IMR-90 (cell line): ENCODE results near the gene UGT1A3. TPM values are rescaled to one million over a fixed set of nuclear protein-coding genes. Genes with fewer than 3 reads are reported as not detected.
"Not testable (repeated sequence)": the region's sequence is repeated elsewhere in the genome, so short reads cannot be mapped to it uniquely, and the experiment has no call there.

ENCODE experiments used
- ATAC-seq: fragments of 200-7000 bp; cut with Tn5 transposase; 2 replicates; pipeline ENCODE4 v1.9.1; 2020; ENCODE audit warnings: low read depth, mild to moderate bottlenecking, moderate library complexity
- BruUV-seq: library from RNA; stranded (reverse); fragments of 400-500 nt; replicated peaks from 2 replicates; lab custom pipeline; 2021; lab: Mats Ljungman, UMichigan
- CTCF ChIA-PET: fragments of 300-600 bp; formaldehyde crosslinking; extraction: SDS; loops from one replicate; lab custom pipeline; 2021; ENCODE audit warnings: antibody characterized with exemption; lab: Yijun Ruan, JAX
- POLR2A ChIA-PET: fragments of 300-600 bp; sonication (Branson Sonifier 250); formaldehyde crosslinking; loops from one replicate; lab custom pipeline; 2022; ENCODE audit warnings: antibody characterized with exemption; ENCODE audit not compliant: unreplicated experiment; lab: Charles Lee
- DNase-seq: peaks from one replicate; pipeline ENCODE4 v3.0.0; 2013
- H2AFZ ChIP-seq: replicated peaks from 2 replicates; pipeline ENCODE3; 2013; ENCODE audit warnings: low read length, mild to moderate bottlenecking; ENCODE audit not compliant: poor library complexity
- H2AK5ac ChIP-seq: 2 replicates; pipeline ENCODE4 v1.6.1; 2013; ENCODE audit warnings: low read depth, low read length, inconsistent platforms
- H2AK9ac ChIP-seq: replicated peaks from 2 replicates; pipeline ENCODE3; 2013; ENCODE audit warnings: mild to moderate bottlenecking, low read depth, low read length, moderate library complexity; ENCODE audit not compliant: poor library complexity
- H2BK120ac ChIP-seq: 2 replicates; pipeline ENCODE4 v1.6.1; 2013; ENCODE audit warnings: low read depth, low read length, inconsistent platforms
- H2BK15ac ChIP-seq: 3 replicates; pipeline ENCODE4 v1.6.1; 2013; ENCODE audit warnings: low read depth, low read length, inconsistent platforms
- H2BK20ac ChIP-seq: 2 replicates; pipeline ENCODE4 v1.6.1; 2013; ENCODE audit warnings: low read depth, mild to moderate bottlenecking, inconsistent platforms, low read length, moderate library complexity
- H2BK5ac ChIP-seq: 2 replicates; pipeline ENCODE4 v1.6.1; 2013; ENCODE audit warnings: mild to moderate bottlenecking, low read depth, low read length, inconsistent platforms; ENCODE audit not compliant: poor library complexity, severe bottlenecking
- H3K14ac ChIP-seq: replicated peaks from 2 replicates; pipeline ENCODE4 v1.6.1; 2013; ENCODE audit warnings: low read depth, low read length, inconsistent platforms
- H3K18ac ChIP-seq: 2 replicates; pipeline ENCODE4 v1.6.1; 2013; ENCODE audit warnings: low read depth, low read length, control low read depth
- H3K23ac ChIP-seq: 2 replicates; pipeline ENCODE4 v1.6.1; 2013; ENCODE audit warnings: low read depth, low read length, inconsistent platforms
- H3K27ac ChIP-seq: 2 replicates; pipeline ENCODE4 v1.5.1; 2013; ENCODE audit warnings: mild to moderate bottlenecking, control low read depth, low read length; ENCODE audit not compliant: insufficient read depth
- H3K27me3 ChIP-seq: 2 replicates; pipeline ENCODE4 v1.6.1; 2013; ENCODE audit warnings: low read length; ENCODE audit not compliant: control insufficient read depth, insufficient read depth
- H3K36me3 ChIP-seq: 2 replicates; pipeline ENCODE4 v1.6.1; 2013; ENCODE audit warnings: low read length, mixed read lengths; ENCODE audit not compliant: control insufficient read depth, insufficient read depth
- H3K4ac ChIP-seq: 2 replicates; pipeline ENCODE4 v1.6.1; 2013; ENCODE audit warnings: low read depth, low read length, inconsistent platforms
- H3K4me1 ChIP-seq: 2 replicates; pipeline ENCODE4 v1.6.1; 2013; ENCODE audit warnings: low read length, mixed read lengths; ENCODE audit not compliant: control insufficient read depth, insufficient read depth
- H3K4me2 ChIP-seq: 2 replicates; pipeline ENCODE4 v1.6.1; 2013; ENCODE audit warnings: low read depth, mild to moderate bottlenecking, control low read depth, low read length, moderate library complexity
- H3K4me3 ChIP-seq: 2 replicates; pipeline ENCODE4 v1.5.1; 2013; ENCODE audit warnings: low read depth, mild to moderate bottlenecking, control low read depth, low read length, moderate library complexity; ENCODE audit not compliant: insufficient read depth
- H3K56ac ChIP-seq: 2 replicates; pipeline ENCODE4 v1.6.1; 2013; ENCODE audit warnings: low read length, inconsistent platforms; ENCODE audit not compliant: insufficient read depth; ENCODE audit errors: extremely low read depth
- H3K79me1 ChIP-seq, 2 experiments: 2 replicates each; pipeline ENCODE4 v1.6.1; 2013; ENCODE audit warnings: low read length in 2 of 2, inconsistent platforms in 1 of 2, low read depth in 1 of 2
- H3K9ac ChIP-seq: 2 replicates; pipeline ENCODE4 v1.6.1; 2013; ENCODE audit warnings: low read depth, low read length, control low read depth
- H3K9me1 ChIP-seq: 2 replicates; pipeline ENCODE4 v1.6.1; 2013; ENCODE audit warnings: low read length, inconsistent platforms; ENCODE audit not compliant: insufficient read depth
- H3K9me3 ChIP-seq: 2 replicates; pipeline ENCODE4 v1.6.1; 2013; ENCODE audit warnings: low read length; ENCODE audit not compliant: control insufficient read depth, insufficient read depth
- H4K20me1 ChIP-seq: 2 replicates; pipeline ENCODE4 v1.6.1; 2013; ENCODE audit warnings: low read length, inconsistent platforms; ENCODE audit not compliant: insufficient read depth
- H4K5ac ChIP-seq: 2 replicates; pipeline ENCODE4 v1.6.1; 2013; ENCODE audit warnings: mild to moderate bottlenecking, low read depth, low read length, control low read depth
- H4K8ac ChIP-seq, 2 experiments: 2 replicates each; pipeline ENCODE4 v1.6.1; 2013; ENCODE audit warnings: low read depth in 2 of 2, low read length in 2 of 2, control low read depth in 1 of 2, inconsistent platforms in 1 of 2
- H4K91ac ChIP-seq: 2 replicates; pipeline ENCODE4 v1.6.1; 2013; ENCODE audit warnings: low read depth, low read length, inconsistent platforms; ENCODE audit not compliant: insufficient read depth
- WGBS, 2 experiments: methylation state at CpG; one replicate each; pipeline versions ENCODE4 v1.1.5 to v1.1.7; 2013; ENCODE audit warnings: missing lambda C conversion rate in 2 of 2; ENCODE audit not compliant: insufficient read length in 1 of 2; ENCODE audit errors: extremely low coverage in 2 of 2; 5-methylcytosine and 5-hydroxymethylcytosine counted together
- dilution Hi-C: fragments of 300-500 bp; cut with HindIII; formaldehyde crosslinking; loops from one replicate; pipeline ENCODE4 v1.14.3; 2018; ENCODE audit warnings: low sequenced_read_pairs; ENCODE audit not compliant: unreplicated experiment
- in situ Hi-C: fragments of 300-500 bp; cut with MboI; formaldehyde crosslinking; loops from 3 replicates; pipeline ENCODE4 v1.14.3; 2019; ENCODE audit warnings: low sequenced_read_pairs, inconsistent platforms, mixed read lengths
- intact Hi-C: fragments of 100-400 bp; cut with micrococcal nuclease; formaldehyde crosslinking; loops from 2 replicates; pipeline ENCODE4 v1.10.0; 2022
- polyA plus RNA-seq, 3 experiments: library from polyadenylated mRNA; depleted of rRNA; stranded (reverse); fragments of >200 nt; gene quantifications; 2 replicates each; pipeline ENCODE4 v1.2.3, GENCODE V29; 2012; ENCODE audit warnings: low replicate concordance in 1 of 3
- total RNA-seq: library from RNA; depleted of rRNA; stranded (reverse); fragments of >200 nt; gene quantifications from 2 replicates; pipeline ENCODE4 v1.2.3, GENCODE V29; 2012

The UGT1A3 gene
- total and polyA plus RNA-seq, 2 of the 4 experiments (the other 2 are of a cell fraction) = not detected

DNA sequence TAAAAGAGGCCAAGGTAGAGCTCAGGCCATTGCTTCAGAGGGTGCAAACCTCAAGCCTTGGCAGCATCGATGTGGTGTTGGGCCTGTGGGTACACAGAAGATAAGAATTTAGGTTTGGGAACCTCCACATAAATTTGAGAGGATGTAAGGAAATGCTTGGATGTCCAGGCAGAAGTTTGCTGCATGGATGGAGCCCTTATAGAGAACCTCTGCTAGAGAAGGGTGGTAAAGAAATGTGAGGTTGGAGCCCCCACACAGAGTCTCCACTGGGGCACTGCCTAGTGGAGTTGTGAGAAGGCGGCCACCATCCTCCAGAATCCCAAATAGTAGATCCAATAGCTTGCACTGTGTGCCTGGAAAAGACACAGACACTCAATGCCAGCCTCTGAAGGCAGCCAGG lies 21.8 kb downstream of the UGT1A3 start:
- H3K9me1 ChIP-seq, H3K9me3 ChIP-seq, H3K36me3 ChIP-seq, H4K20me1 ChIP-seq, H3K4ac ChIP-seq, H3K14ac ChIP-seq, H2BK5ac ChIP-seq, H3K9ac ChIP-seq, H3K4me3 ChIP-seq, BruUV-seq, H2BK20ac ChIP-seq, CTCF ChIA-PET, DNase-seq, in situ Hi-C loops, dilution Hi-C loops, H2BK120ac ChIP-seq, H3K23ac ChIP-seq, H3K4me2 ChIP-seq, H3K27me3 ChIP-seq, POLR2A ChIA-PET, H2BK15ac ChIP-seq, H3K56ac ChIP-seq, intact Hi-C loops, H3K4me1 ChIP-seq, H2AFZ ChIP-seq, ATAC-seq, H2AK5ac ChIP-seq, H4K8ac ChIP-seq, H3K27ac ChIP-seq, H3K79me1 ChIP-seq, H4K5ac ChIP-seq, H2AK9ac ChIP-seq, H4K91ac ChIP-seq, H3K18ac ChIP-seq: not testable (repeated sequence)
- WGBS, 2 experiments = no CpG with 5 or more reads among the region's 2 CpGs

DNA sequence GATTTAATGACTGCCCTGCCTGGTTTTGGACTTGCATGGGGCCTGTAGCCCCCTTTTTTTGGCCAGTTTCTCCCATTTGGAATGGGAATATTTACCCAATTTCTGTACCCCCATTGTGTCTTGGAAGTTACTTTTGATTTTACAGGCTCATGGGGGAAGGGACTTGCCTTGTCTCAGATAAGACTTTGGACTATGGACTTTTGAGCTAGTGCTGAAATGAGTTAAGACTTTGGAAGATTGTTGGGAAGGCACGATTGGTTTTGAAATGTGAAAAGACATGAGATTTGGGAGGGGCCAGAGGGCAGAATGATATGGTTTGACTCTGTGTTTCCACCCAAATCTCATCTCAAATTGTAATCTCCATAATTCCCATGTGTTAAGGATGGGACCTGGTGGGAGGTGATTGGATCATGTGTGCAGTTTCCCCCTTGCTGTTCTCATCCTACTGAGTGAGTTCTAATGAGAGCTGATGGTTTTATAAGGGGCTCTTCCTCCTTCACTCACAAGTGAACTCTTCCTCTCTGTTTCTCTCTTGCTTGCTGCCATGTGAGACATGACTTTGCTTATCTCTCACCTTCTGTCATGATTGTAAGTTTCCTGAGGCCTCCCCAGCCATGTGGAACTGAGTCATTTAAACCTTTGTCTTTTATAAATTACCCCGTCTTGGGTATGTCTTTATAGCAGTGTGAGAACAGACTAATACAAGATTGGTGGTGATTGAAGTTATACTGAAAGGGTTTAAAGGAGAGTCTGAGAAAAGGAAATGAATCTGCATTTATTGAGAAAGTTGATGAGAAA lies 22.6 kb downstream of the UGT1A3 start:
- H3K36me3 ChIP-seq, H3K9ac ChIP-seq, H2AK9ac ChIP-seq, dilution Hi-C loops, H3K14ac ChIP-seq, BruUV-seq, CTCF ChIA-PET, H2AK5ac ChIP-seq, H2AFZ ChIP-seq, DNase-seq, ATAC-seq, H4K91ac ChIP-seq, H3K27ac ChIP-seq, in situ Hi-C loops, H3K27me3 ChIP-seq, H2BK120ac ChIP-seq, H2BK20ac ChIP-seq, H4K20me1 ChIP-seq, H3K4me2 ChIP-seq, H2BK5ac ChIP-seq, H3K18ac ChIP-seq, H3K9me3 ChIP-seq, H2BK15ac ChIP-seq, H3K9me1 ChIP-seq, POLR2A ChIA-PET, H3K56ac ChIP-seq, H4K5ac ChIP-seq, H3K4me1 ChIP-seq, H3K23ac ChIP-seq, intact Hi-C loops, H3K79me1 ChIP-seq, H3K4ac ChIP-seq, H3K4me3 ChIP-seq, H4K8ac ChIP-seq: not testable (repeated sequence)
- WGBS, 2 experiments = no CpG with 5 or more reads among the region's 2 CpGs
